GM20431 (cell line): ENCODE data around the gene BAIAP3.

ENCODE experiments used
- in situ Hi-C: fragments of 300-500 bp; cut with MseI, MboI; formaldehyde crosslinking; loops from one replicate; pipeline ENCODE4 v1.15.0; 2020; ENCODE audit warnings: low sequenced_read_pairs; ENCODE audit not compliant: unreplicated experiment

Gene BAIAP3

DNA sequence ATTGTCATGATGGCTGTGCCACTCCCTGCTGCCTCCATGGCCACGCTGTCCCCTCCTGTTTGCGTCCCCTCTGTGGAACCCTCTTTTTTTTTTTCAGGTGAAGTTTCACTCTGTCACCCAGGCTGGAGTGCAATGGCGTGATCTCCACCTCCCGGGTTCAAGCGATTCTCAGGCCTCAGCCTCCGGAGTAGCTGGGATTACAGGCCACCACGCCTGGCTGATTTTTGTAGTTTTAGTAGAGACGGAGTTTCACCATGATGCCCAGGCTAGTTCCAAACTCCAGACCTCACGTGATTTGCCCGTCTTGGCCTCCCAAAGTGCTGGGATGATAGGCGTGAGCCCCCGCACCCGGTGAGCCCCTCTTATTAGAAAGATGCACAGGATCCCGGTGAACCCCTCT, 35.0 kb upstream of the BAIAP3 start:
- in situ Hi-C loops = no loop called here

GRCh38 chr16:1299012-1299867, 34.2 kb upstream of the BAIAP3 start:
- in situ Hi-C loops = no loop called here

DNA sequence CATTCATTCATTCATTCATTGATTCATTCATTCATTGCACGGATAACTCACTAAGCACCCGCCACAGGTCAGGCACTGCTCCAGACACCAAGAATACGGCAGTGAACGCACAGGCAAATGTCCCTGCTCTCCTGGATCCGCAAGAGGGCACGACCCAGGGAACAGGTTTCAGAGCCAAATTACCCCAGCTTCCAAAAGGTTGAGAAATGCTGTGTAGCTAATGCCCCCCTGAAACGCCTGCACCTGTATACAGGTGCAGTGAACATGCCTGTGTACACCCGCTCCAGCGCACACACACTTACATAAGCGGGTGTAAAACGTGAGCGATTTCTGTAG, 33.6 kb upstream of the BAIAP3 start:
- in situ Hi-C loops = no loop called here

DNA sequence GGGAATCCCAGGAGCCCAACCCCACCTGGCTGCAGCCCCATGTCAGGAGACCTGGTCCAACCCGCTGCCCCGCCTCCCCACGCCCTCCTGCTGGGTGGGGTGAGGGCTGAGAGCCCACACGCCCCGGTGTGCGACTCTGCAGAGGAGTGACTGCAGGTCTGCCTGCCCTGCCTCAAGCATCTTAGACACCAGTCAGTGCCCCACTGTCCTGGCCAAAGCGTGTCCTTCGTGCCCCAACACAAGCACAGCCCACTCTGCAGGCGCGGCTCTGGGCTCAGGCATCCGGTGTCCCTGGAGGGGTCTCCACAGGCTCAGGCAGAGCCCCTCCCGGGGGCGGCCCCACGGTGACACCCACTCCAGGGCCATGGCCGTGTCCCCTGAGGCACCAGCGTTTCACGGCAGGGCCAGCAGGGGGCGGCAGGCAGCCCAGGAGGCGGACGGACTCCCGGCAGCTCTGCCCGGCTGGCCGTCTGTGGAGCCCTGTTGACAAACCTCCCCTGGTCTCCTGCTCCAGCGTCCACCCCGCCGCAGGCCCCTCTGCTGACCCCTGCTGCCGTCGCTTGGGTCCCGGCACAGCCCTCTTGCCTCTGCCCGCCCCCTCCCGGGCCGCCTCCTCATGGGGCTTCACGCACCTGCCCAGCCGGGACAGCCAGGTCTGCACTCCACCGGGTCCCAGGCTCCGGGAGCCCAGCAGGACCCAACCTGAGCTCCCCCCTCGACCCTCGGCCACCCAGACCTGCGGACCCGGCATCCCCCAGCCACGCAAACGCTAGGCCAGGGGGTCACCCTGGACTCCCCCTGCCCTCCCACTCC, 32.6 kb upstream of the BAIAP3 start:
- in situ Hi-C loops = no loop called here

- in situ Hi-C loops = no loop called here
These were observed 31.9 kb upstream of the BAIAP3 start for GRCh38 chr16:1301562-1301961.

DNA sequence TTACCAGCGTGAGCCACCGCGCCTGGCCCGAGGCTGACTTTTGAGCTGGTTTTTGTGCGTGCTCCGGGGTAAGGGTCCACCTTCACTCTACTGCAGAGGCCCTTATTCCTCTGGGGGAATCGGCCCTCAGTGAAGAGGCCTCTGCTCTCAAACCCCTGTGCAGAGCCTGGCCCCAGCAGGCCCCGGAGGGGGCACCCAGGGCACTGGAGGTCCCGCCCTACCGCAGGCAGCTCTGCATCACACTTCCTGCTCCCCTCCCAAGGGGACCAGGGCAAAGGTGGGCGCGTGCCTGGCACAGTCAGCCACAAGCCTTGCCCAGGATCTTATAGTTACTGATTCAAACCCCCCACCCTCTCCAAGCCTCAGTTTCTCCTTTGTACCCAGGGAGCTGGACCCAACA, 27.6 kb upstream of the BAIAP3 start:
- in situ Hi-C loops = no loop called here

DNA sequence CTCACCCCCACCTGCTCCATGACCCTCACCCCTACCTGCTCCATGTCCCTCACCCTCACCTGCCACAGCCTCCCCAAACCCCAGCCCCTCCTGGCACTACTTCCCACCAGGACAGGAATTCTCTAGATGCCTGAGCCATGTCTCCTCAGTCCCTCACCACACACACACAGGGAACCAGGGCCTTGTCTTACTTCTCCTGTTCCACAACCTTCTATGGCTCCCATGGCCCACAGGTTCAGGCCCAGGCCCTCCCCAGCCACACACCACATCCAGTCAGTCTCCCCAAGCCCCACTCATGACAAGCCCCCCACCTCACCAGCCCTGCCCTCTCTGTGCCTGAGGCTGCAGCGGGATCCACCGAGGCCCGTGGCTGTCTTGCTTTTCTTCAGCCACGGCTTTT, 27.1 kb upstream of the BAIAP3 start:
- in situ Hi-C loops = no loop called here

GRCh38 chr16:1308036-1308976, 25.1 kb upstream of the BAIAP3 start:
- in situ Hi-C loops = no loop called here

GRCh38 chr16:1308977-1309885, 24.2 kb upstream of the BAIAP3 start, which contains the start of gene UBE2I:
Gene UBE2I, plus strand, starts transcription at chr16:1309636. Its CDS starts 4,395 bp downstream, at chr16:1314031.
- in situ Hi-C loops = no loop called here

DNA sequence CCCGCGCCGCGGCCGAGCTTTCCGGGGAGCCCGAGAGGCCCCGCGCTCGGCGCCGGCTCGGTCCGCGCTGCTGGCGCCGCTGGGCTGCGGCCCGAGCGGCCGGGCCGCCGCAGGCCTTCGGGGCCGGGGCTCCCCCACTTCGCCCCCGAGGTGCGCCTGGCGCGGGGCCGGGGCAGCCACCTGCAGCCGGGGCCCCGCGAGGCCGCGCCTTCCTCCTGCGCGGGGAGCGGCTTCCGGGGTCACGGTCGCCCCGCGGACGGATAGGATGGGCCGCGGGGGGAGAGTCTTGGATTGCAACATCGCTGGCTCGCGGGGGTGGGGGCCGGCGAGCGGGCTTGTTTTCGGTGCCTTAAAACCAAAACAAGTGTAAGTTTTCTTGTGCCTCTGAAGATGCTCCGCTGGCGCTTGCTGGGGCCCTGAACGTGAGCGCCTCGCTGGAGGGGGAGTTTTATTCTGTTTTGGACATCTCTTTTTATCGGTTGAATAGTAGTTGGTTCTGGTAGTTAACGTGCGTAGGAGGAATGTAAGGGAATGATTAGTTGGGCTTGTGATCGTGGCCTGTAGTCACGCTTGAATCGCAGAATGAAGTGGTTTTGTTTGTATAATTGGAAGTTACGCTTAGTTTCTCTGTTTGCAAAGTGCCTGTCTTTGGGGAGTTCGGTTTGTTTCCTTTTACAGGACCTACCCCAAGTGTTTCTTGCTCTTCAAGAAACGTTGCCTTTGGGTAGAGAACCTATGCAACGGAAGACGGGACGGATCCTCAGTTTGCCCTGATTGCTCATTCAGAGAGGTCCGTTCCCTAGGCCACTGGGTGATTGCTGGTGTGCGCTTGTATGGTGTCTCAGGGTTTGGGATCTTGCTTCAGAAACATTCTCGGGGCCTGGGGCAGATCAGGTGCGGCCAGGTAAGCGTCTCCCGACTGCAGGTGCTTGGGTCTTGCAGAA, 23.3 kb upstream of the BAIAP3 start:
- in situ Hi-C loops = no loop called here

DNA sequence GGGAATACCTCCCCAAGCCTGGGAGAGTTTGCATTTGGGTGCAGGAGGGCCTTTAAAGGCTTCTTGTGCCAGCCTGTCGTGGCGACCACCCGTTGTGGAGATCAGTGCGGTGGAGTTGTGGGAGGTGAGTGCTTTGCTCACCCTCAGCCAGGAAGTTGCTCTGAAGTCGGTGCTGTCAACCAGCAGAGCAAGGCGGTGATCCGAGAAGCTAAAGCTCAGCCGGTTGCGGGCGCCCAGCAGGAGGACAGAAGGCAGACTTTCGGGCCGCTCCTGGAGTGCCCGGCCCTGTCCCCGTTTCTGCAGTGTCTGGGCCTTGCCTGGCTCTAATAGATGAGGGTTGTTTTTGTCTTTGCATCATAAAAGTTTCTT, 22.6 kb upstream of the BAIAP3 start:
- in situ Hi-C loops = no loop called here

- in situ Hi-C loops = no loop called here
These were observed 22.2 kb upstream of the BAIAP3 start for GRCh38 chr16:1311212-1311737.

DNA sequence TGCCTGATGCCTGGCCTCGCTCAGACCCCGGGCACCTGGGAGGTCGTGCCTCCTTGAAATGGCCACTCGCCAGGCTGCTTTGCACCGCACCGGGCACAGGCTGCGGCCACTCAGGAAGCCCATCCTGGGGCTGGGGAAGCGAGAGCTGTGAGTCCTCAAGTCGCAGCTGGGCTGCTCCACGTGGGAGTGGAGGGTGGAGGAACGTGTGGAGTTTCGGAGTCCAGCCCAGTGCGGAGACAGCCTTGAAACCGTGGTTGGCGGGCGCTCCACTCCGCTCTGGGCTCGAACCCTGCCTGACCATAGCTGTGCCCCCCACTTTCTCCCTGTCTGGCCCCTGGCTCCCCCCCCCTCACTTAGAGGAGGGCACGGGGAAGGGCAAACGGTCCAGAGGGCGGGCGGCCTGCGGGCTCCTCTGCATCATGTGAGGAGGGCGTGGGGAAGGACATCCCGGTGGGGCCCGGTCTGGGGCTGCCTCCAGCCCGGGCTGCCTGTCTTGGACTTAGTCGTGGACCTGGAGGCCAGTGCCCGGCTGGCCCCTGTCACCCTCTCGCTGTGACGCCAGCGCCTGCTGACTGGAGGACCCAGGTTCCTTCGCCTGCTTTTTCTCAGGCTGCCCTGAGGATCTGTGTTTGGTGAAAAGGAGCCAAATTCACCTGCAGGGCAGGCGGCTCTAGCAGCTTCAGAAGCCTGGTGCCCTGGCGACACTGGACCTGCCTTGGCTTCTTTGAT, 21.5 kb upstream of the BAIAP3 start:
- in situ Hi-C loops = no loop called here

DNA sequence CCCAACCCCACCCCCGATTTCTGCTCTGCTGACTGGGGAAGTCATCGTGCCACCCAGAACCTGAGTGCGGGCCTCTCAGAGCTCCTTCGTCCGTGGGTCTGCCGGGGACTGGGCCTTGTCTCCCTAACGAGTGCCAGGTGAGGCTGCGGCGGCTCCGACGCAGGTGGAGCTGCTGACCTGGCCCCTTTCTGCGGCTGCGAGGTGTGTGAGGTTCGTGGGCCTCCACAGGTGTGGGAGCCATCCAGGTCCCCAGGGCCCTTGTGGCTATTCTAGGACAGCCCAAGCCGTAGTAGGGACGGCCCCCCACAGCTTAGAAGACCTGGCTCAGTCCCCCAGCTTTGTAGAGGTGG, 21.0 kb upstream of the BAIAP3 start:
- in situ Hi-C loops = no loop called here

GRCh38 chr16:1312903-1313302, 20.5 kb upstream of the BAIAP3 start:
- in situ Hi-C loops = no loop called here

GRCh38 chr16:1313721-1314369, 19.6 kb upstream of the BAIAP3 start:
- in situ Hi-C loops = no loop called here
